Gastrocnemius medialis (tissue), 4 donors: ENCODE results near the gene CDK11B.
"Not testable (repeated sequence)": the region's sequence is repeated elsewhere in the genome, so short reads cannot be mapped to it uniquely, and the experiment has no call there.

ENCODE experiments used
- POLR2A ChIP-seq, 2 donors: fragments of 450-650 bp; IDR thresholded peaks; one replicate each; pipeline ENCODE4 v1.6.1; 2017; ENCODE audit warnings: antibody characterized with exemption in 2 of 2, mild to moderate bottlenecking in 2 of 2, moderate library complexity in 2 of 2
- TF ChIP-seq, protein P1 (sequence below), 5 experiments: fragments of 450-650 bp in 3 of 5; fragments of 200-600 bp in 2 of 5; sonication (generic) in 2 of 5; IDR thresholded peaks in 4 of 5; conservative IDR thresholded peaks in 1 of 5; 1 replicate in 4 of 5; 2 replicates in 1 of 5; pipeline ENCODE4 v1.5.1; 2016 to 2019; ENCODE audit warnings: antibody characterized with exemption in 5 of 5, mild to moderate bottlenecking in 3 of 5, moderate library complexity in 3 of 5

DNA sequence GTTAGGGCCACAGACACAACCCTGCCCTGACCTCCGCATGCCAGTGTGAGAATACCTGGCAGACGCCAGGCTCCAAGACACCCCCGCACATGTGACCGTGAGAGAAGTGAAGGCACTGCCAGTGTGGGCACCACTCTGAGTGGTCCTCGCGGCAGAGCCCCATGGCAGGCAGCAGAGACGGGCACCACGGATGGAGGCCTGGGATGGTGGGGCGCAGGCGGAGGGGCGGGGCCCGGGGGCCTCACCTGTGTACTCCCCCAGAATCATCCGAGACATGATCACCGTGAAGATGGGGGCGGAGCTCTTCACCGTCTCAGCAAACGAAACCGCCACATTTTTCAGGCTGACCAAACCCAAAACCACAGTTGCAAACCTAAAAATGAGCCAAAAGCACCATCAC is 16.4 kb upstream of the CDK11B start:
- TF ChIP-seq, protein P1, sequence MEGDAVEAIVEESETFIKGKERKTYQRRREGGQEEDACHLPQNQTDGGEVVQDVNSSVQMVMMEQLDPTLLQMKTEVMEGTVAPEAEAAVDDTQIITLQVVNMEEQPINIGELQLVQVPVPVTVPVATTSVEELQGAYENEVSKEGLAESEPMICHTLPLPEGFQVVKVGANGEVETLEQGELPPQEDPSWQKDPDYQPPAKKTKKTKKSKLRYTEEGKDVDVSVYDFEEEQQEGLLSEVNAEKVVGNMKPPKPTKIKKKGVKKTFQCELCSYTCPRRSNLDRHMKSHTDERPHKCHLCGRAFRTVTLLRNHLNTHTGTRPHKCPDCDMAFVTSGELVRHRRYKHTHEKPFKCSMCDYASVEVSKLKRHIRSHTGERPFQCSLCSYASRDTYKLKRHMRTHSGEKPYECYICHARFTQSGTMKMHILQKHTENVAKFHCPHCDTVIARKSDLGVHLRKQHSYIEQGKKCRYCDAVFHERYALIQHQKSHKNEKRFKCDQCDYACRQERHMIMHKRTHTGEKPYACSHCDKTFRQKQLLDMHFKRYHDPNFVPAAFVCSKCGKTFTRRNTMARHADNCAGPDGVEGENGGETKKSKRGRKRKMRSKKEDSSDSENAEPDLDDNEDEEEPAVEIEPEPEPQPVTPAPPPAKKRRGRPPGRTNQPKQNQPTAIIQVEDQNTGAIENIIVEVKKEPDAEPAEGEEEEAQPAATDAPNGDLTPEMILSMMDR (IDR thresholded peaks at IDR 0.05 in 4 of 5, conservative IDR thresholded peaks at IDR 0.05 in 1 of 5): not testable (repeated sequence)
- TF ChIP-seq POLR2A (IDR thresholded peaks at IDR 0.05): not testable (repeated sequence)
